Stimulated activated CD4-positive, alpha-beta T cell treated with anti-CD3 and anti-CD28 coated beads, Interleukin-4, amount 100 ng/mL, for 48 hours (primary cell): ENCODE results near the gene DCST2.
A peak's percentile ranks its signal among the peaks of the same experiment; 100 is the strongest.

Source experiments
- DNase-seq, 2 donors: peaks; one replicate each; pipeline ENCODE4 v3.0.0-alpha.2; 2020; ENCODE audit warnings: low read depth in 2 of 2

Gene DCST2

GRCh38 chr1:154975409-154976059 lies 58.0 kb downstream of the DCST2 start:
- DNase-seq, result peak; percentile 45 to 57

- DNase-seq, result peak; percentile 88 to 91
Observed at GRCh38 chr1:154974808-154975408, 58.7 kb downstream of the DCST2 start.

DNA sequence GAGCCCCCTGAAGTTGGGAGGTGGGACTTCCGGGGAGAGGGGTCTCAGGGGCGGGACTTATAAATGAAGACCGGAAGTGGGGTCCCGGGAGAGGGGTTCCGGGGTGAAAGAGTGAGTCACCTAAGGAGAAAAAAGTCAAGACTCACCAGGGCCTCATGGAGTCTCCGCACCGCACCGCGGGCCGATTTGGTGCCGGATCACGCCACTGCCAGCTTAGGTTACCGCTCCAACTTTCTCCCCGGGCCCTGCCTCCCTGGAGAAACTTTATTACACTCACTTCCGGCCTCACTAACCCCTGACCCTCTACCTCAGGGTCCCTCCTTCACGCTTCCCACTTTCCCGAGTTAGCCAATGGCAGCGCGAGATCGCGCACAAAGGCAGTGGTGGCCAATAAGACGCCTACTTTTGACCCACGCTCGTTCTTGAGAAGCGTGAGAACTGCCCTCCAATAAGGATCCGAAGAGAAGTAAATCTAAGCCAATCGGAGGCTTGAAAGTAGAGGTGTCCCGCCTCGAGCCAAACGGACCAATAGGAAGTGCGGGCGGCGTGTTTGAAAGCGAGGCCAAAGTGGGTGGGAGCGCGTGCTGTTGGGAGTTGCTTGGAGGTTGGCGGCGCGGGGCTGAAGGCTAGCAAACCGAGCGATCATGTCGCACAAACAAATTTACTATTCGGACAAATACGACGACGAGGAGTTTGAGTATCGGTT lies 59.3 kb downstream of the DCST2 start, which contains the start of gene CKS1B:
Gene CKS1B, plus strand, starts transcription at position 580 of the 706 bp plus-strand sequence. Its CDS starts 65 bp downstream, at position 645.
- peak; percentile 88 to 94 for DNase-seq

DNA sequence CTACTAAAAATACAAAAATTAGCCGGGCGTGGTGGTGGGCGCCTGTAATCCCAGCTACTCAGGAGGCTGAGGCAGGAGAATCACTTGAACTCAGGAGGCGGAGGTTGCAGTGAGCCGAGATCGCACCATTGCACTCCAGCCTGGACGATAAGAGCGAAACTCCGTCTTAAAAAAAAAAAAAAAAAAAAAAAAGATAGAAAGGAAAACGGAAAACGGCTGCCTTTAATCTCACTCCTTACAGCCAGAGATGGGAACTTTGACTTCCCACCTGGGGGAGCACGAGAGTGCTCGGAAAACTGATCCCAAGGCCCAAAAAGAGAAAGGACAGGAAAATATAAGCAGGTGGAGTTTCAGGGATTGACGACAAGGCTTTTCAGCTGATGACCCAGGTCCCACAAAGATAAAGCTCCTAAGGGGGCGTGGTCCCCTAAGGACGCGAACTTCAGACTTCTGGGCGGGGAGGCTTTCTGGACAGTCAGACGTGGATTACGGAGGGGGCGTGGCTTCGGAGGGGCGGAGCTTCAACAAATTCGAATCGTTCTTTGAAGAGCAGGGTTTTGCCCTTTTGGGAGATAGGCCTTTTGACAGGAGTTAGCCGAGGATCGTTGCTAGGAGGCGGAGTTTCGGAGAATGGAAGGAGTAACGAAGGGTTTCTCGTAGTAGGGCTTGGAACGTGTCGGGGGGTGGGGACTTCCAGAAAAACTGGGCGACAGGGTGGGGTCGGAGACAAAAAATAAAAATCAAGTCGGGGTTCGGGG lies 60.1 kb downstream of the DCST2 start:
- peak; percentile 95 to 97 for DNase-seq

DNA sequence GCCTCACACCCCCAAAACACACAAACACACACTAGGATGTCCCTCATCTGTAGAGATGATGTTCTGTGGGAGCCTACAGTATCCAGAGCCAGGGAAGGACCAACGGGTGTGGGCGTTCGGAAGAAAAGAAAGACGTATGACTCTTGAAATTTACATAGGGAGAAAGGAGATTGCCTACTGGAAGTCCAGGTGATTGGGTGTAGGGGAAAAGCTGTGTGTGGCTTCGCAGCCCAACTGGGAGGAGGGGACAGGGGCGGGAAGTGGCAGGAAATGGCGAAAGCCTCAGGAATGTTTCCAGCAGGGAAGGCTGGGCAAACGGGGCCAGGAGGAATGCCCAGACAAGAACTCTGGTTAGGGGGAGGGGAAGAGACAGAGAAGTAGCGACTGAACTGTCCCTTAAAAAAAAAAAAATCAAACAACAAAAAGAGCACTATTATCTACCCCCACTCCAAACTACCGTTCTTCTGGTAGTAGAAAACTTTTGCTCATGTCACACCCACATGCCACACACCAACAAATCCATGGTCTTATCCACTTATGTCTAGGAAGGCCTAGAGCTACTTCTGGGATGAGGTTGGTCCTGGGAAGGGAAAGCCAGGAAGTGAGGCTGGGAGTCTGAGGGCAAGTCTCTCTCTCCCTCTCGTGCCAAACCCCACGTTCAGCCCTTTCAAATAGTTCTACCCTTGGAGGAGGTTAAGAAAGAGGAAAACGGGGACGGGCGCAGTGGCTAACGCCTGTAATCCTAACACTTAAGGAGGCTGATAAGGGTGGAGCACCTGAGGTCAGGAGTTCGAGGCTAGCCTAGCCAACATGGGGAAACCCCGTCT lies 60.9 kb downstream of the DCST2 start:
- DNase-seq, result no peak

DNA sequence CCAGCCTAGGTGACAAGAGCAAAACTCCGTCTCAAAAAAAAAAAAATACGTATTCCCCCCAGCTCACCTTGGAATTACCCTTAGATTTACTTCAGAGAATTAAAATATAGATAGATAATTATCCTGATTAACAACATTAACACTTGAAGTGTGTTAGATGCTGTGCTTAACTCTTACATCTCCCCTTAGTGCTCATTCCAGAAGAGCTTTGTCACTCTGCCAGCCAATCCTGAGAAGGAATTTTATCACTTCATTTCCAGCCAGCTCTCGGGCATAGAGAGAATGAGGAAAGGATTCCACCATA lies 61.4 kb downstream of the DCST2 start:
- no peak for DNase-seq

GRCh38 chr1:154971341-154971998 lies 62.1 kb downstream of the DCST2 start:
- DNase-seq, result no peak

- DNase-seq, result no peak
Observed at GRCh38 chr1:154970631-154971340, 62.8 kb downstream of the DCST2 start, which contains the start of gene SHC1. SHC1 (minus strand) TSS chr1:154970747; CDS start chr1:154970526, 221 bp downstream.

- DNase-seq, result no peak
Observed at GRCh38 chr1:154969860-154970452, 63.6 kb downstream of the DCST2 start.

GRCh38 chr1:154969246-154969645 lies 64.3 kb downstream of the DCST2 start:
- DNase-seq, result no peak

DNA sequence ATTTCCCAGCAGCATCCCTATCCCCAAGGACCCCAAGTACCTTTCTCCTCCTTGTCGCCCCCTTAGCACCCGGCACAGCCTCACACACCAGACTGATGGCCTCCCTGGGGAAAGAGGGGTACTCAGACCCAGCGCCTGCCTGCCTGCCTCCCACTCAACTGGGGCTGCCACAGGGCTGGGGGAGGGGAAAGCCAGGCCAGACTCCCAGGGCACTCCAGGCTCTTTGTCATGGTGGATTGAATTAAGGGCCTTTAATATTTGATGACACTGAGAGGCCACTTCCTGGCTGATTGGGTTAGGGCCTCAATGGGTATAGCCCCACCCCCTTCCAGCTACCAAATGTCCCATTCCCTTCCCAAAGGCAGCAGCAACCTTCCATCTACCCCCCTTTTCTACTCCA lies 64.8 kb downstream of the DCST2 start:
- DNase-seq, result no peak
